GM19395 (cell line): Measurements from ENCODE around the gene LCAT.
"Not testable (repeated sequence)": the region's sequence is repeated elsewhere in the genome, so short reads cannot be mapped to it uniquely, and the experiment has no call there.

Source experiments
- ATAC-seq: cut with Tn5 transposase; IDR thresholded peaks from one replicate; pipeline ENCODE4 v1.9.1; 2021; ENCODE audit warnings: mild to moderate bottlenecking, moderate library complexity; ENCODE audit not compliant: unreplicated experiment

The LCAT gene

DNA sequence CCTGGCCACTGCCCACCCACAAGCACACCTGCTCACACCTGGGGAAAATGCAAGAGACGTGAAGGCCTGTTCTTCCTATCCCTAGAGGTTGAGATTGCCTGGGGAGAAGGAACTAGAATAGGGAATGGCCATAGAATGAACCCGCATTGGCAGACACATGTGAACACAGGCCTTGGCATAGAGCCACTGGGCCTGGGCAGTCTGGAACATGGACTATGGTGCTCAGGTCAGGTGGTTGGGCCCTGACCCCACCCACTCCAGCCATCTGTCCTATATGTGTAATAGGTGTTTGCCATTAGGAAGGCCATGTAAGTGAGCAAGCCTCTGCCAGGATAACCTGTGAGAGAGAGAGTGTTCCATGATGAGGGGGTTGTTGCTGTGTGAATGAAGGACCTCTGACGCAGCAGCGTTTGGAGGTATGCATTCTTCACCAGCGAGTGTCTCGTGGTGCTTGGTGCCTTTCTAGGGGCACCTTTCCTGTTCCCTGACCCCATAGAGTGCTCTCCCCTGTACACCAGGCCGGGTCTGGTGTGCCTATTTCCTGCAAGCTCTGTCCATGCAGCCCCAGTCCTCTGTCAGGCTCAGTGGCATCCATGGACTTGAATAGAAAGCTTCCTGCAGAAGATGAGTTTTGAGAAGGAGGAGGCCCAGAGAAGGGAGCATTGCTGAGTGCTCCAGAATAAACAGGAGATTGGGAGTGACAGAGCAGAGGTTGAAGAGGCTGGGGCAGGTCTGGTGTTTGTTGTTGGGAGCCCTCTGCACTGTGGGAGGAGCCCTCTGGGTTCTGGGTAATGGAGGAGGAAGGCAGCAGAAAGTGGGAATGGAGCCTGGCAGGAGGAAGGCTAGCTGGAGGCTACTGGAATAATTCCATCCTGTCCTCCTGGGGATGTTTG, 27.8 kb downstream of the LCAT start:
- no peak for ATAC-seq

DNA sequence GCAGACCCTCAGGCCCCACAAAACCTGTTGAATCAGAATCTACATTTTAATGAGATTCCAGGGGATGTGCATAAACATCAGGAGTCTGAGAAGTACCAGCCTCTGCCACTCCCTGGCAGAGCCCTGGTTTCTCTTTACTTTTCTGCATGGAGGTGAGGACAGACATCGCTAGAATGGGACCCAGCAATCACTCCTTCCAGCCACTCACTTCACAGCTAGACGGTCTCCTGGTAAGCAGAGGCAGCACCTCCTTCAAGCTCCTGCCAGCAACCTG, 28.5 kb downstream of the LCAT start:
- not testable (repeated sequence) for ATAC-seq

DNA sequence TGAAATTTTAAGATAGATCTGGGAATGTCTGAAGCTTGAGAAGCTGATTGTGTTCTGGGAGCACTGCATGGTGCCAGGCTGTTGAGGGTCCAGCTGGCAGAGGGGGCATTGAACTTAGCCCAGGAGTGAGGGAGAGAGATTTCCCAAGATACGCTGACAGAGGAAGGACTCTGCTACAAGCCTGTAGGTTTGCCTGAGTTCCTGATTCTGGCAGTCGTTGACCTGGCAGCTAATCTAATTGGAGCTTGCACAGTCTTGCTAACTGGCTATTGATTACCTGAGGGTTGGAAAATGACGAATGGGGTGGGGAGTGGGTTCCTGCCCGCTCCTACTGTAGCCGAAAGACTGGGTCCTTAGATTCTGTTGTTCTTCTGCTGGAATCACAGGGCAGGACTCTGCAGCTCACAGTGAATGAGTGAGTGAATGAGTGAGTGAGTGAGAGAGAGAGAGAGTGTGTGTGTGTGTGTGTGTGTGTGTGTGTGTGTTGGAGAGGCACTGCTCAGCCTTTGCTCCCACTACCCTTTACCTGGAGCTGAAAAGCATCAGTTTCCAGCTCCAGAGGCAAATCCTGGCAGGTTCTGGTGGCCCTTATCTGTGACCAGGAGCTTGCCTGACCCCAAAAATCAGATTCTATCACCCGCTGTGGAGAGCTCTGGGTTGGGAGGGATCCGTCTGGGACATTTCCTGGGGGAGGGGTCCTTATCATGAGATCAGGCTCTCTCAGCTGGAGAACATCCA, 29.0 kb downstream of the LCAT start:
- ATAC-seq: no peak

DNA sequence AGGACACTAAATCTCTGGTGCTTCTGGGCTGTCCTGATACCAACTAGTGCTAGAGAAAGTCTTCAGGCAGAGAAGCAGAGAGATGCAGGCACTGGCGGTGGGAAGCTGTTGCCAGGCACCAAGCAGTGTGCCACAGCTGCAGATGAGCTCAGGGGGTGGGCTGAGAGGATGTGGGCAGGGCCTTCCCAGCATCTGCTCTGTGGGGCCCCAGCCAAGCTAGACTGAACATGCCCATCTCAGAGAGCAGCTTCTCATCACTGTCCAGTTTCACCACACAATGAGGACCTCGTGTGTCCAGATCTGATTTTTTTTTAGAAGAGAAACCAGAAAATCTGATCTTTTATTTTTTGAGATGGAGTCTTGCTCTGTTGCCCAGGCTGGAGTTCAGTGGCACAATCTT, 33.8 kb downstream of the LCAT start:
- ATAC-seq: no peak

DNA sequence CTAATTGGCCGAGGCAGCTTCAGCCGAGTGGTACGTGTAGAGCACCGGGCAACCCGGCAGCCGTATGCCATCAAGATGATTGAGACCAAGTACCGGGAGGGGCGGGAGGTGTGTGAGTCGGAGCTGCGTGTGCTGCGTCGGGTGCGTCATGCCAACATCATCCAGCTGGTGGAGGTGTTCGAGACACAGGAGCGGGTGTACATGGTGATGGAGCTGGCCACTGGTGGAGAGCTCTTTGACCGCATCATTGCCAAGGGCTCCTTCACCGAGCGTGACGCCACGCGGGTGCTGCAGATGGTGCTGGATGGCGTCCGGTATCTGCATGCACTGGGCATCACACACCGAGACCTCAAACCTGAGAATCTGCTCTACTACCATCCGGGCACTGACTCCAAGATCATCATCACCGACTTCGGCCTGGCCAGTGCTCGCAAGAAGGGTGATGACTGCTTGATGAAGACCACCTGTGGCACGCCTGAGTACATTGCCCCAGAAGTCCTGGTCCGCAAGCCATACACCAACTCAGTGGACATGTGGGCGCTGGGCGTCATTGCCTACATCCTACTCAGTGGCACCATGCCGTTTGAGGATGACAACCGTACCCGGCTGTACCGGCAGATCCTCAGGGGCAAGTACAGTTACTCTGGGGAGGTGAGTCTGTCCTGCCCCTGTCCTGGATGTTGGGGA, 34.7 kb downstream of the LCAT start:
- ATAC-seq: no peak

DNA sequence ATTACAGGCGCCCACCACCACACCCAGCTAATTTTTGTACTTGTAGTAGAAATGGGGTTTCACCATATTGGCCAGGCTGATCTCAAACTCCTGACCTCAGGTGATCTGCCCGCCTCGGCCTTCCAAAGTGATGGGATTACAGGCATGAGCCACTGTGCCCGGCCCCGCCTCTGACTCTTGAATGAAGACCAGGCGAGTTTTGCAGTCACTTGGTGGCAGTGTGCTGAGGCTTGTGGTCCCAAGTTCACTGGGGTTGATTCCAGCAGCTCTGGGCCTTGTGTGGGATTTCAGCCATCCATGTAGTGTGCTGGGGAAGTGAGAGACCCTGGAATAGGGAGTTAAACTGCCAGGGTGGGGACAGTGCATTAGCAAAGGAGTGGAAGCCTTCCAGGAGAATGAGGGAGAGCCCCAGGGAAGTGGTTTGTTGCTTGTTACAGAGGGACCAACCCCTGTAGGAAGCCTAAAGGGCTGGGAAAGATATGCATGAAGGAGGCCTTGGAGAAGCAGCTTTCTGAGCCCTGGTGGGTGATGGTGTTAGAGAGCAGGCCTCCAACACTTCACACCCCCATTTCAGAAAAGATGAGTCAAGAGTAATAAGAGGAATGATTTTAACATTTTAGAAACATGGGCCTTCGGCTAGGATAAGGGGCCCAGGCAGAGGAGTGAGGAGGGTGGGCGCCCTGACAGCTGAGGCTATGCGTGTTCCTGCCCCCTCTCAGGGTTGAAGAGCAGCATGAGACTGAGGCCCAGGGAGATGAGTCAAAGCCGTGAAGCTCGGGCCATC, 36.3 kb downstream of the LCAT start:
- ATAC-seq: no peak

DNA sequence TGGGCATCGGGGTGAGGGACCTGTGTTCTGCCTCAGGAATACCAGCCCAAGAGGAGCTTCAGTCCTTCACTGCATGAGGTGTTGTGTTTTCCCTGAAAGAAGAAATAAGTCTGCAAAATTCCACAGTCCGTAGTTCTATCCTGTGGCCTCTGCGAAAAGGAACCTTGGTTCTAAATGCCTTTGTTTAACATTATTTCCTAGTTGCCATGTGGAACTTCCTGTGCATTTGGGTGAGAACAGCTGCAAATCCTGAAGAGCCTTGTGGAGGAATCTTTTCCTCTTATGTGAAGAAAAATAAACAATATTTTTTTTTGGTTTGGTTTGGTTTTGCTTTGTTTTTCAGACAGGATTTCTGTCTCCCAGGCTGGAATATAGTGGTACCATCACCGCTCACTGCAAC, 41.1 kb downstream of the LCAT start:
- no peak for ATAC-seq

DNA sequence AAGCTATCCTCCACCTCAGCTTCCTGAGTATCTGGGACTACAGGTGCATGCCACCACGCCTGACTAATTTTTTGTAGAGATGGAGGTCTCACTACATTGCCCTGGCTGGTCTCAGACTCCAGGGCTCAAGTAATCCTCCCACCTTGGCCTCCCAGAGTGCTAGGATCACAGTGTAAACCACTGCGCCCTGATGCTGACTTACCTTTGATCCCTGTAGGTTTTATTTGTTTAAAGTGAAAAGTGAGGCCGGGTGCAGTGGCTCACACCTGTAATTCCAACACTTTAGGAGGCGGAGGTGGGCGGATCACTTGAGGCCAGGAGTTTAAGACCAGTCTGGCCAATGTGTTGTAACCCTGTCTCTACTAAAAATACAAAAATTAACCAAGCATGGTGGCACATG, 42.2 kb downstream of the LCAT start:
- ATAC-seq: no peak

DNA sequence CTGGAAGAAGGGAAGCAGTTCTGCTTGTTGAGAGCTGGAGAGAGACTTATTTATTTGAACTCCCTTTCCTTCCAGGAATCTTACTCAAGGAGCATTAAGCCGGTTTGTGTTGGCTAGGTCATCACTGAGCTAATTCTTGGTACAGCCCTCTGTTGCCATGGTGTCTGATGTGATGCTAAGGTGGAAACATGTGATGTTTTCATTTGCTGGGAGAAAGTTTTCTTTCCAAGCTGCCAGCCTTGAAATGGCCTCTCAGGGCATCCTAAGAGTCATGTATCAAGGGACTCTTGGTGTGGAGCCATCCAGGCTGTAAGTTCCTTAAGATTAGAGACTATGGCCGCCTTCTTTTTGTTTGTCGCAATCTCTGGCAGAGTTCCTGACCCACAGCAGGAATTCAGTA, 46.7 kb downstream of the LCAT start:
- ATAC-seq: no peak

DNA sequence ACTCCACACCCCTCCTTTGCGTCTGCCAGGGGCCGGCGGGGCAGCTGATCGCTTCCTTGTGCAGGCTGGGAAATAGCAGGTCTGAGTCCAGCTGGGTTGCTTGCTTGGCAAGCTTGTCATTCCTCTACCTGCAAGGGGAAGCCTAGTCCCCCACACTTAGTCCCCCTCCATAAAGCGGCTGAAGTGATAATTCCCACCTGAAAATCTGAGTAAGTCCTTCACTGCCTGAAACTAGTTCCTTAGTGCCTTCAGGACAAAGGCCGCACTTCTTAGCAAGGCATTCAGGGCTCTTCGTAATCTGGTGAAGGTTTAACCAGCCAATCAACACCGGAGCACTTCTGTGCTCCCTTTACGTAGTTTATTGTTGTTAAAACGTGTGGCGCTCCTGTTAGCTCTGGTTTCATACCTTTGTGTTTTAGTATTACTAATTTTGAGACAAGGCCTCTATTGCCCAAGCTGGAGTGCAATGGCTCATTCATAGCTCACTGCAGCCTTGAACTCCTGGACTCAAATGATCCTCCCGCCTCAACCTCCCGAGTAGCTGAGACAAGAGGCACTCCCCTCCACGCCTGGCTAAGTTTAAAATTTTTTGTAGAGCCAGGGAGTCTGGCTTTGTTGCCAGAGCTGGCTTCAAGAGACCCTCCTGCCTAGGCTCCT, 50.0 kb downstream of the LCAT start:
- no peak for ATAC-seq

DNA sequence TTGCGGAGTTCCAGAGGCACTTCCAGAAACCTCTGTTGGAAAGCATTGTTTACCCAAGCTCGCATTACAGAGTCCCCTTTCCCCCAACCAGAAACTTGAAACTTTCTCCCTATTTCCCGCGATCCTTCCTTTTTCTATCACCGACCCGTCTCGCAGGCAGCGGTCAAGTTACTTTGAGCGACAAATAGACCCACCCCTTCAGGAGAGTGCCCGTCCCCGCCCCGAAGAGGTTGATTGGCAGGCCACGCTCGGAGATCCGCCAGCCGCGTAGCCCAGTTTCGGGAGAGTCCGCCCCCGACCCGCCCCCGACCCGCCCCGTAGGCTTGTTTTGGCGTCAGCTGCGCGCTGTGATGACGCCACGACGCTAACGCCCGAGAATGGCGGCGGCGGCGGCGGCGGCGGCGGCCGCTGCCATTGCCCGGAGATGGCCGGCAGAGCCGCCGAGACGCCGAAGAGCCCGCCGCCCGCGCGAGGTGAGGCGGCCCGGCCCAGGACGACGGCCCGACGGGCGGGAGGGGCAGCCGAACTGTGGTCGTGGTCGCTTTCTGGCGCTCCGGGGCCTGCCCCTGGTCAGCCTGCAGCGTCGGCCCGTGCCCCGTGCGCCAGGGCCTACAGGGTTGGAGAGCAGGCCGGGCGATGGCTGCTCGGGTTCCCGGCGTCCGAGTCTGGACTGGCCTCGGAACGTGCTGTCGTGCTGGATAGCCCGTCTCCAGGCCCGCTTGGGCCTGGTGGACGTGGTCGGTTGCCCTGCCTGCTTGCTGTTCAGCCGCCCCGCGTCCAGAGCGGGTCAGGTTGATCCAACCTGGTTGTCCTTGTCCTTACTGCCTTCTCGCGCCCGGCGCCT, 50.8 kb downstream of the LCAT start, which contains the start of gene PSKH1:
PSKH1 (plus strand) TSS at position 356 of the 844 bp plus-strand sequence. CDS start 15,496 bp downstream, outside the sequence.
- peak; percentile 83 for ATAC-seq

DNA sequence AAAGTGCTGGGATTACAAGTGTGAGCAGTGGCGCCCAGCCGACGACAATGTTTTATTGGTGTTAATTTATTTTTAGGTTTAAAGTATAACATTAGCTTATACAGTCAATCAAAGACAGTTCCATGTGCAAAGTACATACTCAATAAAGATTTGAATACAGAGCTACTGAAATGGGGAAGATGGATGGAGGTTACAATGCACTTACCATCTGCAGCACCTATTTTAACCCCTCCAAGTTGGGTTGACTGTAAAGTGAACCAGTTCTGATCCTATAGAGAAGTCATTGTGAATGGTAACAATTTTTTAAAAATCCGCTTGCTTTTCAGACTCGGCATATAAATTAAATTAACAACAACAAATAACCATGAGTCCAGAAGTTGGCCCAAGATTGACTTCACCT, 51.5 kb downstream of the LCAT start:
- no peak for ATAC-seq
